Spleen (tissue), 11 donors: ENCODE results near the gene PDE6A. TPM values are rescaled to one million over a fixed set of nuclear protein-coding genes. Genes with fewer than 3 reads are reported as not detected.

Source experiments
- DNase-seq: peaks from one replicate; pipeline ENCODE4 v3.0.0-alpha.2; 2020
- H3K27ac ChIP-seq, 8 donors: fragments of 200-600 bp; sonication (generic) in 7 of 8; 1 replicate in 4 of 8; 2 replicates in 4 of 8; pipeline versions ENCODE4 v1.5.0 to v1.8.0; 2016 to 2021; ENCODE audit warnings: inconsistent platforms in 4 of 8, mild to moderate bottlenecking in 4 of 8, moderate library complexity in 1 of 8
- H3K27me3 ChIP-seq, 7 donors: fragments of 200-600 bp; sonication (generic) in 6 of 7; replicated peaks in 1 of 7; 1 replicate in 4 of 7; 2 replicates in 3 of 7; pipeline versions ENCODE4 v1.5.0 to v1.8.0; 2016 to 2021; ENCODE audit warnings: inconsistent platforms in 3 of 7, mild to moderate bottlenecking in 1 of 7
- H3K36me3 ChIP-seq, 6 donors: fragments of 200-600 bp; sonication (generic) in 5 of 6; 1 replicate in 4 of 6; 2 replicates in 2 of 6; pipeline versions ENCODE4 v1.5.0 to v1.8.0; 2016 to 2021; ENCODE audit warnings: inconsistent platforms in 2 of 6
- H3K4me1 ChIP-seq, 6 donors: fragments of 200-600 bp; sonication (generic) in 5 of 6; 1 replicate in 3 of 6; 2 replicates in 3 of 6; pipeline versions ENCODE4 v1.5.0 to v1.8.0; 2016 to 2021; ENCODE audit warnings: inconsistent platforms in 3 of 6
- H3K4me3 ChIP-seq, 8 donors: fragments of 200-600 bp; sonication (generic) in 7 of 8; 1 replicate in 4 of 8; 2 replicates in 4 of 8; pipeline versions ENCODE4 v1.5.0 to v1.8.0; 2016 to 2021; ENCODE audit warnings: inconsistent platforms in 4 of 8, mild to moderate bottlenecking in 4 of 8, moderate library complexity in 2 of 8
- H3K9me3 ChIP-seq, 8 donors: fragments of 200-600 bp; sonication (generic) in 7 of 8; 1 replicate in 4 of 8; 2 replicates in 4 of 8; pipeline versions ENCODE4 v1.5.0 to v1.8.0; 2016 to 2021; ENCODE audit warnings: inconsistent platforms in 4 of 8
- POLR2A ChIP-seq, 3 donors: fragments of 450-650 bp; IDR thresholded peaks; one replicate each; pipeline ENCODE4 v1.5.1; 2017; ENCODE audit warnings: antibody characterized with exemption in 3 of 3, mild to moderate bottlenecking in 1 of 3
- POLR2AphosphoS5 ChIP-seq, 3 donors: sonication (generic); formaldehyde crosslinking; IDR thresholded peaks; one replicate each; pipeline ENCODE4 v1.5.1; 2017; ENCODE audit warnings: antibody characterized with exemption in 3 of 3
- WGBS, 5 donors: extraction: QIAGEN DNeasy Blood & Tissue Kit in 3 of 5; methylation state at CpG; one replicate each; pipeline versions ENCODE4 v1.1.5 to v1.1.7; 2013 to 2018; 5-methylcytosine and 5-hydroxymethylcytosine counted together
- intact Hi-C: fragments of 100-400 bp; cut with DNase I; formaldehyde crosslinking; loops from one replicate; pipeline ENCODE4 v1.15.0; 2023; ENCODE audit warnings: low total_unique reads
- polyA plus RNA-seq, 3 donors: library from polyadenylated mRNA; stranded (reverse); fragments of 200-250 nt; gene quantifications; one replicate each; pipeline ENCODE4 v1.2.1, GENCODE V29; 2013
- total RNA-seq, 7 donors: library from RNA; depleted of rRNA in 3 of 7; stranded (reverse); fragments of >200 nt in 3 of 7; fragmentation: NEBNext Ultra II Directional in 4 of 7; extraction: Animal tissue kit (Norgen Biotek cat#: 25700) in 4 of 7; gene quantifications; one replicate each; pipeline versions ENCODE4 v1.1.0 to v1.2.1, GENCODE V29; 2016 to 2021
- TF ChIP-seq, protein P1 (sequence below), 11 experiments: fragments of 200-600 bp in 7 of 11; fragments of 450-650 bp in 4 of 11; sonication (generic) in 4 of 11; IDR thresholded peaks in 8 of 11; conservative IDR thresholded peaks in 3 of 11; 1 replicate in 7 of 11; 2 replicates in 4 of 11; pipeline versions ENCODE4 v1.4.0 to v1.8.0; 2016 to 2021; ENCODE audit warnings: antibody characterized with exemption in 11 of 11, inconsistent platforms in 4 of 11, mild to moderate bottlenecking in 1 of 11
- donor health status: healthy with polysubstance abuse.
- donor health status: DM: no; HTN: no; CAD: no; lungs with moderate emphysema.
- donor health status: DM: no; HTN: no; CAD: no.
- donor health status: Bipolar disorder and iron deficiency.
- donor health status: healthy.
- donor health status: DM: no; HTN: no; CAD: no.
- donor health status: DM: yes; HTN: yes; CAD: no.

Gene PDE6A
- total and polyA plus RNA-seq, 10 donors, result not detected

DNA sequence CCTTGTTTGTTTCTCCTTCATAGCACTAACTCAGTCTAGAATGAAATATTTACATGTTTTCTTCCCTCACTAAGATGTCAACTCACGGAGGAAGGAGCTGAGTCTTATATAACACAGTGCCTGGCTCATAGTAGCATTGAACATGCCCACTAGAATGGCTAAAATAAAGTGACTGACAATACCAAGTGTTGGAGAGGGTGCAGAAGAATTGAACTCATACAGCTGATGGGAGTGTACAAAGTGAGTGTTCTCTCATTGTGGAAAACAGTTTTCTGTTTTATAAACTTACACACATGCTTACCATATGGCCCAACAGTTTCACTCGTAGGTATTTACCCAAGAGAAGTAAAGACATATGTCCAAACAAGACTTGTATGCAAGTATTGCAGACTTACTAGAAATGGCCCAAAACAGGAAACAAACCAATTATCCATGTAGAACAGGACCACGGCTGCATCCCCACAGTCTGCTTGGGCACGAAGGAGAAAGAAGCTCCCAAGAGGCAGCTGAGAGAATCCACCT, 127.0 kb downstream of the PDE6A start:
- WGBS, 5 donors, result 69 to 79% (median 72%) methylated on average over 4 of the region's 4 CpGs
- peaks cover 0 to 25% (median 0%) of the 10 kb centered on the region in 6 donors for H3K36me3 ChIP-seq
- intact Hi-C loops, result no loop called here

DNA sequence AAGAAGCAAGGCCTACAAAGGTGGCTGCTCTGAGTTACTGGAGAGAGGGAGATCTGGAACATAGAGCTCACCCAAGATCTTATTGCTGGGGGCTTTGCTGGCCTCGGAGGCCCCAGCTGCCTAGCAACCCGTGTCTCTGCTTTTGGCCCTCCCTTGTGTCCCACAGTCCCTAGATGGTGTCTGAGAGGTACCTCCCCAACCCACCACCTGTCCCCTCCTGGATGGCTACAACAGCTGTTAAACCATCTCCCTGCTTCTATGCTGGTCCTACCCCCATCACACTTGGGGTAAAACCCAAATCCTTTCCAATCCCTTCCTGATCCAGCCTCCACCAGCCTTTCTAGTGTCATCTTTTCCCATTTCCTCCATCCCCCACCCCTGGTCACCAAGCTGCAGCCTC, 127.9 kb downstream of the PDE6A start:
- DNase-seq, result no peak
- no peak overlapping the region for H3K27ac ChIP-seq
- H3K4me3 ChIP-seq, result no peak overlapping the region
- no peaks in the 10 kb centered on the region for H3K27me3 ChIP-seq
- no peaks in the 10 kb centered on the region for H3K9me3 ChIP-seq
- peaks cover 0 to 16% (median 0%) of the 10 kb centered on the region in 6 donors for H3K36me3 ChIP-seq
- WGBS, 5 donors, result 61 to 100% (median 95%) methylated on average over 2 of the region's 2 CpGs
- H3K4me1 ChIP-seq, result no peaks in the 10 kb centered on the region
- intact Hi-C loops, result no loop called here
- TF ChIP-seq, protein P1, sequence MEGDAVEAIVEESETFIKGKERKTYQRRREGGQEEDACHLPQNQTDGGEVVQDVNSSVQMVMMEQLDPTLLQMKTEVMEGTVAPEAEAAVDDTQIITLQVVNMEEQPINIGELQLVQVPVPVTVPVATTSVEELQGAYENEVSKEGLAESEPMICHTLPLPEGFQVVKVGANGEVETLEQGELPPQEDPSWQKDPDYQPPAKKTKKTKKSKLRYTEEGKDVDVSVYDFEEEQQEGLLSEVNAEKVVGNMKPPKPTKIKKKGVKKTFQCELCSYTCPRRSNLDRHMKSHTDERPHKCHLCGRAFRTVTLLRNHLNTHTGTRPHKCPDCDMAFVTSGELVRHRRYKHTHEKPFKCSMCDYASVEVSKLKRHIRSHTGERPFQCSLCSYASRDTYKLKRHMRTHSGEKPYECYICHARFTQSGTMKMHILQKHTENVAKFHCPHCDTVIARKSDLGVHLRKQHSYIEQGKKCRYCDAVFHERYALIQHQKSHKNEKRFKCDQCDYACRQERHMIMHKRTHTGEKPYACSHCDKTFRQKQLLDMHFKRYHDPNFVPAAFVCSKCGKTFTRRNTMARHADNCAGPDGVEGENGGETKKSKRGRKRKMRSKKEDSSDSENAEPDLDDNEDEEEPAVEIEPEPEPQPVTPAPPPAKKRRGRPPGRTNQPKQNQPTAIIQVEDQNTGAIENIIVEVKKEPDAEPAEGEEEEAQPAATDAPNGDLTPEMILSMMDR (IDR thresholded peaks at IDR 0.05 in 8 of 11, conservative IDR thresholded peaks at IDR 0.05 in 3 of 11), result no peak
- TF ChIP-seq POLR2AphosphoS5 (IDR thresholded peaks at IDR 0.05) (no peak), POLR2A (IDR thresholded peaks at IDR 0.05) (no peak)

More for the DNA sequence above, 127.0 kb downstream of the PDE6A start:
- Histone ChIP-seq H3K9me3 (no peaks in the 10 kb centered on the region), H3K27ac (no peak overlapping the region), H3K27me3 (no peaks in the 10 kb centered on the region), H3K4me3 (no peak overlapping the region), H3K4me1 (no peaks in the 10 kb centered on the region)
- no peak for DNase-seq
- no peak for TF ChIP-seq POLR2A (IDR thresholded peaks at IDR 0.05)
- TF ChIP-seq, protein P1 (IDR thresholded peaks at IDR 0.05 in 8 of 11, conservative IDR thresholded peaks at IDR 0.05 in 3 of 11), result no peak
- TF ChIP-seq POLR2AphosphoS5 (IDR thresholded peaks at IDR 0.05), result no peak

DNA sequence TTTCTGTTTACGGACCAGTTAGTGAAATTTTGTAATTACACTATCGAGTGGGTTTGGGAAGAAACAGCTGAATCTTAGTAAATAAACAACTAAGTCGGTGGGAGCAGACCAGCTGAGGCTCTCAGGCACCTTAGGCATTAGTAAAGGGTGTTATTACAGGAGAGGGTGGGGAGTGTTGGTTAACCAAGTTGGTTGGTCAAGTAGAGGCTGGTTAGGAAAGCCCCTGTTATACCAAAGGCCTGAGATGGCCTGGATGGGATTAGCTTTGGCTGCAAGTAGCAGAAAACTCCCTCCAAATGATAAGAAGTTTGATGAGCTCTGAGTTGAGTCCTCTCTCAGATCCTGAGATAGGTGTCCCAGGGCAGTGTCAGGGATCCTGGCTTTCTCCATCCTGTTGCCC, 133.1 kb downstream of the PDE6A start:
- Histone ChIP-seq H3K27ac (no peak overlapping the region), H3K9me3 (no peaks in the 10 kb centered on the region), H3K4me3 (no peak overlapping the region), H3K36me3 (no peaks in the 10 kb centered on the region), H3K27me3 (no peaks in the 10 kb centered on the region), H3K4me1 (no peaks in the 10 kb centered on the region)
- TF ChIP-seq, protein P1 (IDR thresholded peaks at IDR 0.05 in 8 of 11, conservative IDR thresholded peaks at IDR 0.05 in 3 of 11), result no peak
- TF ChIP-seq POLR2A (IDR thresholded peaks at IDR 0.05) (no peak), POLR2AphosphoS5 (IDR thresholded peaks at IDR 0.05) (no peak)
- intact Hi-C loops, result no loop called here
- peak; percentile 1 for DNase-seq
- 73 to 94% (median 82%) methylated on average over 3 of the region's 3 CpGs for WGBS, 5 donors

DNA sequence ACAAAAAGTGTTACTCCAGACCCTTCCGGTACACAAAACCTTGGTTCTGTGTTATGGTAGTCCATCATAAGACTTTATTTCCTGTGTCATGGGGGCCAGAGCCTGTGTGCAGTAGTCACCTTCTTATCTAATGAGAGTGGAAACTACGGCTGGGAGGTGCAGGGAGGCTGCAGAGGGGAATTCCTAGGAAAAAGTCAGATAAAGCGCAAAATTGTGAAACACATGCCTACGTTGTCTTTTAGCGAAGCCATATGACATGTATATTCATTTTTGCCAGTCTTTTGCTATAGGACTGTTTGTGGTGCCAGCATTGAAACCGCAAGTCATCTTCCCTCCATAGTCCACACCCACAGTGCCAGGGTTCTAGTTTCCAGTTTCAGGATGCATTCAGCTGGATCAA, 133.7 kb downstream of the PDE6A start:
- 81 to 91% (median 84%) methylated on average over 6 of the region's 6 CpGs for WGBS, 5 donors
- Histone ChIP-seq H3K27me3 (no peaks in the 10 kb centered on the region), H3K4me1 (peaks cover 0 to 5% (median 5%) of the 10 kb centered on the region in 6 donors), H3K4me3 (no peak overlapping the region), H3K36me3 (no peaks in the 10 kb centered on the region), H3K27ac (no peak overlapping the region), H3K9me3 (no peaks in the 10 kb centered on the region)
- TF ChIP-seq, protein P1 (IDR thresholded peaks at IDR 0.05 in 8 of 11, conservative IDR thresholded peaks at IDR 0.05 in 3 of 11), result no peak
- TF ChIP-seq POLR2A (IDR thresholded peaks at IDR 0.05), result no peak
- no peak for TF ChIP-seq POLR2AphosphoS5 (IDR thresholded peaks at IDR 0.05)
- DNase-seq, result peak; percentile 6
- intact Hi-C loops, result no loop called here
